ENCODE data around the gene GRB7. TPM values are rescaled to one million over a fixed set of nuclear protein-coding genes. Genes with fewer than 3 reads are reported as not detected.
"Not testable (repeated sequence)": the region's sequence is repeated elsewhere in the genome, so short reads cannot be mapped to it uniquely, and the experiment has no call there.

The GRB7 gene
- total and polyA plus RNA-seq, 12 donors, result 0.06 to 1.2 (median 0.25) TPM; not detected in 5

DNA sequence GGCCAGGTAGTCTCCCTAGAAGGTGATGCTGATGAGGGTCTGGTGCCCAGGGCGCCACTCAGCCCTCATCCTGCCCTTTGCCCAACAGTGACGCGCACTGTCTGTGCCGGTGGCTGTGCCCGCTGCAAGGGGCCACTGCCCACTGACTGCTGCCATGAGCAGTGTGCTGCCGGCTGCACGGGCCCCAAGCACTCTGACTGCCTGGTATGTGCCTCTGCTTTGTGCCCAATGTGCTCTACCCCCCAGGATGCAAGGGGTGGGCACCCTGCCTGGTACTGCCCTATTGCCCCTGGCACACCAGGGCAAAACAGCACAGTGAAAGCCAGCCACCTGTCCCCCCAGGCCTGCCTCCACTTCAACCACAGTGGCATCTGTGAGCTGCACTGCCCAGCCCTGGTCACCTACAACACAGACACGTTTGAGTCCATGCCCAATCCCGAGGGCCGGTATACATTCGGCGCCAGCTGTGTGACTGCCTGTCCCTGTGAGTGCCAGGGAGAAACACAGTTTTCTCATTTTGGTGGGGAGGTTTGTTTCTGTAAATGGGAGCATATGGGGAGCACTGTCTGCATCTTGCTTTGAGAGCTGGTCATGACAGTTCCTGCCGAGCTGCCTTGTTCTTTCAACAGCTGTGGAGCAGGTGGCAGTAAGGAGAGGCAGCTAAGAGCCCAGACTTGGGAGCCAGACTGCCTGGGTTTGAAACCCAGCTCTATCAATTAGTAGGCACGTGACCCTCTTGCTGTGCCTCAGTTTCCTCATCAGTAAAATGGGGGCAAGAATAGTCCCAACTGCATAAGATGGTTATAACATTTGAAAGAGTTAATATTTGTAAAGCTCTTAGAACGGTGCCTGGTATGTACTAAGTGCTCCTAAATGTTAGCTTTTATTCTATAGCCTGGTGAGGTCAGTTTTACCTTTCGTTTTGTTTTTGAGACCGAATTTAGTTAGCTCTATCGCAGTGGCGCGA lies 27.5 kb upstream of the GRB7 start:
- TF ChIP-seq POLR2A (IDR thresholded peaks at IDR 0.05), result no peak
- TF ChIP-seq, protein P1, sequence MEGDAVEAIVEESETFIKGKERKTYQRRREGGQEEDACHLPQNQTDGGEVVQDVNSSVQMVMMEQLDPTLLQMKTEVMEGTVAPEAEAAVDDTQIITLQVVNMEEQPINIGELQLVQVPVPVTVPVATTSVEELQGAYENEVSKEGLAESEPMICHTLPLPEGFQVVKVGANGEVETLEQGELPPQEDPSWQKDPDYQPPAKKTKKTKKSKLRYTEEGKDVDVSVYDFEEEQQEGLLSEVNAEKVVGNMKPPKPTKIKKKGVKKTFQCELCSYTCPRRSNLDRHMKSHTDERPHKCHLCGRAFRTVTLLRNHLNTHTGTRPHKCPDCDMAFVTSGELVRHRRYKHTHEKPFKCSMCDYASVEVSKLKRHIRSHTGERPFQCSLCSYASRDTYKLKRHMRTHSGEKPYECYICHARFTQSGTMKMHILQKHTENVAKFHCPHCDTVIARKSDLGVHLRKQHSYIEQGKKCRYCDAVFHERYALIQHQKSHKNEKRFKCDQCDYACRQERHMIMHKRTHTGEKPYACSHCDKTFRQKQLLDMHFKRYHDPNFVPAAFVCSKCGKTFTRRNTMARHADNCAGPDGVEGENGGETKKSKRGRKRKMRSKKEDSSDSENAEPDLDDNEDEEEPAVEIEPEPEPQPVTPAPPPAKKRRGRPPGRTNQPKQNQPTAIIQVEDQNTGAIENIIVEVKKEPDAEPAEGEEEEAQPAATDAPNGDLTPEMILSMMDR (IDR thresholded peaks at IDR 0.05), result no peak
- H3K9me3 ChIP-seq (replicated peaks in 1 of 3), result no peaks in the 10 kb centered on the region
- no peaks in the 10 kb centered on the region for H3K36me3 ChIP-seq (replicated peaks in 1 of 2)
- intact Hi-C loops (cut with DNase I), result no loop called here
- DNase-seq, result no peak
- no peak overlapping the region for H3K27ac ChIP-seq
- H3K4me1 ChIP-seq (replicated peaks in 1 of 2), result no peaks in the 10 kb centered on the region
- H3K4me3 ChIP-seq, result no peak overlapping the region
- no peaks in the 10 kb centered on the region for H3K27me3 ChIP-seq
- 86 to 91% (median 89%) methylated on average over 13 to 20 of the region's 20 CpGs for WGBS, 4 donors

DNA sequence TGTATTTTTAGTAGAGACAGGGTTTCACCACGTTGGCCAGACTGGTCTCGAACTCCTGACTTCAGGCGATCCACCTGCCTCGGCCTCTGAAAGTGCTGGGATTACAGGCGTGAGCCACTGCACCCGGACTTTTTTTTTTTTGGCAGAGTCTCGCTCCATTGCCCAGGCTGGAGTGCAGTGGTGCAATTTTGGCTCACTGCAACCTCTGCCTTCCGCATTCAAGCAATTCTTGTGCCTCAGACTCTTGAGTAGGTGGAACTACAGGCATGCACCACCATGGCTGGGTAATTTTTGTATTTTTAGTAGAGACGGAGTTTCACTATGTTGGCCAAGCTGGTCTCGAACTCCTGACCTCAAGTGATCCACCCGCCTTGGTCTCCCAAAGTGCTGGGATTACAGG lies 26.7 kb upstream of the GRB7 start:
- DNase-seq; H3K27me3 ChIP-seq; H3K27ac ChIP-seq; H3K4me1 ChIP-seq (replicated peaks in 1 of 2); intact Hi-C loops (cut with DNase I); H3K9me3 ChIP-seq (replicated peaks in 1 of 3); H3K4me3 ChIP-seq; H3K36me3 ChIP-seq (replicated peaks in 1 of 2): not testable (repeated sequence)
- 87 to 89% (median 89%) methylated on average over 11 of the region's 11 CpGs for WGBS, 4 donors

GRCh38 chr17:39711851-39712250 lies 25.9 kb upstream of the GRB7 start:
- no peaks in the 10 kb centered on the region for H3K4me1 ChIP-seq (replicated peaks in 1 of 2)
- intact Hi-C loops (cut with DNase I), result no loop called here
- no peaks in the 10 kb centered on the region for H3K27me3 ChIP-seq
- H3K27ac ChIP-seq, result no peak overlapping the region
- H3K9me3 ChIP-seq (replicated peaks in 1 of 3), result no peaks in the 10 kb centered on the region
- no peaks in the 10 kb centered on the region for H3K36me3 ChIP-seq (replicated peaks in 1 of 2)
- DNase-seq, result no peak
- no peak overlapping the region for H3K4me3 ChIP-seq
- WGBS, 4 donors, result 92 to 93% (median 92%) methylated on average over 5 to 10 of the region's 10 CpGs
- no peak for TF ChIP-seq POLR2A (IDR thresholded peaks at IDR 0.05)
- TF ChIP-seq, protein P1 (IDR thresholded peaks at IDR 0.05), result no peak

GRCh38 chr17:39714234-39714633 lies 23.5 kb upstream of the GRB7 start:
- H3K36me3 ChIP-seq (replicated peaks in 1 of 2), result no peaks in the 10 kb centered on the region
- no peak overlapping the region for H3K4me3 ChIP-seq
- 92 to 96% (median 92%) methylated on average over 4 of the region's 4 CpGs for WGBS, 4 donors
- no peaks in the 10 kb centered on the region for H3K9me3 ChIP-seq (replicated peaks in 1 of 3)
- TF ChIP-seq, protein P1 (IDR thresholded peaks at IDR 0.05), result no peak
- TF ChIP-seq POLR2A (IDR thresholded peaks at IDR 0.05), result no peak
- no peak overlapping the region for H3K27ac ChIP-seq
- intact Hi-C loops (cut with DNase I), result no loop called here
- no peaks in the 10 kb centered on the region for H3K27me3 ChIP-seq
- no peaks in the 10 kb centered on the region for H3K4me1 ChIP-seq (replicated peaks in 1 of 2)
- no peak for DNase-seq
